ENCODE data around the gene NAB2.

NAB2 gene

GRCh38 chr12:57069523-57069922 is 19.4 kb upstream of the NAB2 start (continued):
- TF ChIP-seq ZNF660 (tag by site-specific recombination; IDR thresholded peaks at IDR 0.05): 0 out of 2 replicates have a peak, but pooled peaks have one; percentile 44
- TF ChIP-seq MZF1 (tag by site-specific recombination; IDR thresholded peaks at IDR 0.05; ENCODE audit: borderline replicate concordance): no peak
- TF ChIP-seq PRDM6 (tag by site-specific recombination; IDR thresholded peaks at IDR 0.05): no peak
- no peak for TF ChIP-seq ZNF791 (tag by site-specific recombination; IDR thresholded peaks at IDR 0.05)
- no peak for TF ChIP-seq ZSCAN5A (tag by site-specific recombination; IDR thresholded peaks at IDR 0.05)
- no peak for TF ChIP-seq ZNF776 (tag by site-specific recombination; IDR thresholded peaks at IDR 0.05; ENCODE audit: borderline replicate concordance)
- TF ChIP-seq ZNF580 (tag by site-specific recombination; IDR thresholded peaks at IDR 0.05): no peak
- no peak for TF ChIP-seq ZNF37A (tag by site-specific recombination; IDR thresholded peaks at IDR 0.05)
- no peak for TF ChIP-seq ZNF624 (tag by site-specific recombination; IDR thresholded peaks at IDR 0.05)
- TF ChIP-seq TRIM28 (IDR thresholded peaks at IDR 0.05; ENCODE audit: borderline replicate concordance, low read length): no peak
- peak; percentile 82 for TF ChIP-seq ZNF654 (tag by site-specific recombination; IDR thresholded peaks at IDR 0.05; ENCODE audit: low read depth)
- TF ChIP-seq ZBTB48 (tag by site-specific recombination; IDR thresholded peaks at IDR 0.05): no peak
- TF ChIP-seq ZNF707 (tag by site-specific recombination; IDR thresholded peaks at IDR 0.05): no peak
- TF ChIP-seq ZNF600 (tag by site-specific recombination; IDR thresholded peaks at IDR 0.05): 0 out of 2 replicates have a peak, but pooled peaks have one; percentile 54

GRCh38 chr12:57072661-57073060 is 16.3 kb upstream of the NAB2 start:
- ChIA-PET POLR2A (interaction anchor here (1.3 kb wide), 1 partner anchor 55 kb away, joined by 3 read pairs; the partner anchor contains the start of gene LRP1), CTCF (interaction anchor here (0.6 to 6.5 kb wide), 12 partner anchors 8 to 166 kb away, joined by 3 to 135 read pairs (median 4); partner anchors contain the start of gene STAT6)
- Histone ChIP-seq H3K4me3 (ENCODE audit: low read depth, low read length) (no peak overlapping the region), H3K9me3 (ENCODE audit: control insufficient read depth, insufficient read depth, low read depth, low read length) (no peaks in the 10 kb centered on the region), H3K36me3 (ENCODE audit: control insufficient read depth in 2 of 2, insufficient read depth in 1 of 2, low read length in 2 of 2) (peaks cover 57 to 64% of the 10 kb centered on the region in 2 experiments), H3K4me1 (ENCODE audit: control insufficient read depth, insufficient read depth, low read length) (no peaks in the 10 kb centered on the region), H3K27ac (ENCODE audit: extremely low read depth, low read depth, low read length) (no peak overlapping the region)
- TF ChIP-seq ZNF148 (tag by site-specific recombination; IDR thresholded peaks at IDR 0.05; ENCODE audit: borderline replicate concordance) (no peak), EGR2 (tag by site-specific recombination; IDR thresholded peaks at IDR 0.05; ENCODE audit: low read depth) (no peak), ZNF701 (tag by site-specific recombination; IDR thresholded peaks at IDR 0.05) (no peak), ELK4 (IDR thresholded peaks at IDR 0.05; ENCODE audit: borderline replicate concordance, low read depth, low read length) (no peak), TCF7L2 (IDR thresholded peaks at IDR 0.05; ENCODE audit: borderline replicate concordance, low read depth, low read length) (no peak), ZNF580 (tag by site-specific recombination; IDR thresholded peaks at IDR 0.05) (no peak), ZNF26 (tag by site-specific recombination; IDR thresholded peaks at IDR 0.05) (no peak), ZNF423 (tag by site-specific recombination; IDR thresholded peaks at IDR 0.05) (no peak), ZNF529 (tag by site-specific recombination; IDR thresholded peaks at IDR 0.05; ENCODE audit: insufficient replicate concordance) (no peak), PRDM10 (tag by site-specific recombination; IDR thresholded peaks at IDR 0.05) (no peak), ZNF350 (tag by site-specific recombination; IDR thresholded peaks at IDR 0.05) (no peak)
